Iris pigment epithelial cell (primary cell): Measurements from ENCODE around the gene CENPX.

Experiments
- DNase-seq: peaks from one replicate; pipeline ENCODE4 v3.0.0-alpha.2; 2011; ENCODE audit warnings: low read depth

CENPX gene

DNA sequence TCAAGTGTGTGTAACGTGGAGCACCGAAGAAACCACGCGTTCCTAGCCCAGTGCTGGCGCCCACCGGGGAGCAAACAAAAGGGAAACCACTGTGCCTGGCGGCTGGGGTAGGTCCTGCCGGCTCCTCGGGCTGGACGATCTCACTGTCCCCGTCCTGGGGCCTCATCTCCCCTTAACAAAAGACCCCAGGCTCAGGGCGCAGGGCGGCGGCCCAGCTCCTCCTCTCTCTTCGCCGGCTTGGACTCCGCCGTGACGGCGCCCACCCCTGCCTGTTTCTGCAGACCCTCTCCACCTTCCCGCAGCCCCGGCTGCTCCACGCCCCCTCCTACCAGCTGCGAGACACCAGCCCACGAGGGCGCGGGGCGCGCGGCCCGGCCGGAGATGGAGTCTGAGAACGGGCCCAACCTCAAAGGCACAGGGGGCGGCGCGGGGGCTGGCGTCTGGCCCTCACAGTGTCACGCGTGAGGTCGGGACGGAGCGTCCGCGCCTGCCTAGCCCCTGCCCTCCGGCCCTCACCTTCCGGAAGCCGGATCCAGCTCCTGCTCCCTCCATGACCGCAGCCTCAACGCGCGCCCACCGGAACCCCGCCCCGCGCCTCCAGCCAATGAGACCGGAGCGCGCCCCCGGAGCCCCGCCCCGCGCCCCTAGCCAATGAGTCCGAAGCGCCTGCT is at the start of gene CENPX:
Gene CENPX (minus strand): TSS at position 569 of the 671 bp plus-strand sequence. CDS start 17 bp downstream, at position 552.
- no peak for DNase-seq

DNA sequence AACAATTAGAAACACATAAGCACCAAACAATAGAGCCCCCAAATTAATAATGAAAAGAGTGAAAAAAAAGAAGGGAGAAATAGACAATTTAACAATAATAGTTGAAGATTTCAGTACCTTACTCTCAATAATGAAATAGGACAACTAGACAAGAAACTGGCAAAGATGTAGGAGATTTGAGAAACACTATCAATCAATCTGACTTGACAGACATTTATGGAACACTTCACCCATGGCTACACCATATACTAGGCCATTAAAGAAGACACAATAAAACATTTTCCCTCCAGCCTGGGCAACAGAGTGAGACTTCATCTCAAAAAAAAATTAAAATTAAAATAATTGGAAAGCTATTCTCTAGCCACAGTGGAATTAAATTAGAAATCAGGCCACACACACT is 47.9 kb upstream of the CENPX start:
- no peak for DNase-seq

GRCh38 chr17:82065638-82066303 is 43.1 kb upstream of the CENPX start, which contains the start of gene DUS1L:
Gene DUS1L (minus strand): TSS chr17:82065804. CDS start chr17:82065059, 745 bp downstream.
- DNase-seq = peak; percentile 46

GRCh38 chr17:82065193-82065637 is 42.5 kb upstream of the CENPX start:
- DNase-seq = peak; percentile 50

GRCh38 chr17:82064433-82065192 is 41.9 kb upstream of the CENPX start:
- no peak for DNase-seq

- DNase-seq = no peak
Measured at GRCh38 chr17:82063424-82064415, 41.0 kb upstream of the CENPX start.

DNA sequence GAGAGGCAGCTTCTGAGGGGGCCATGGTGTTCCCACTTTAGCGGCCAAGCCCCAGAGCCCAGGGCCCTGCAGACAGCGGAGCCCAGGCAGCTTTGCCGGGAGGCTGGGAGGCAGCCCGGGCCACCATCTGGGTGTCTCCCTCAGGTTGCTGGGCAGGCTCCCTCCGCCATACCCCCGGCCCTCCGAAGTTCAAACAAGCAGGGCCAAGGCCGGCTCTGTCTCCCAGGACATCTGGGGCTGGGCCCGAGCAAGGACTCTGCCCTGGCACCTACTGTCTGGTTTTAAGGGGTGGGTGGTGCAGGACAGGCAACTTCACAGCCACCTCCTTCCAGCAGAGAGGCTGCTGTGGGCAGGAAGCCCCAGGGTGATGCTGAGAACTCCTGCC is 40.3 kb upstream of the CENPX start:
- no peak for DNase-seq

DNA sequence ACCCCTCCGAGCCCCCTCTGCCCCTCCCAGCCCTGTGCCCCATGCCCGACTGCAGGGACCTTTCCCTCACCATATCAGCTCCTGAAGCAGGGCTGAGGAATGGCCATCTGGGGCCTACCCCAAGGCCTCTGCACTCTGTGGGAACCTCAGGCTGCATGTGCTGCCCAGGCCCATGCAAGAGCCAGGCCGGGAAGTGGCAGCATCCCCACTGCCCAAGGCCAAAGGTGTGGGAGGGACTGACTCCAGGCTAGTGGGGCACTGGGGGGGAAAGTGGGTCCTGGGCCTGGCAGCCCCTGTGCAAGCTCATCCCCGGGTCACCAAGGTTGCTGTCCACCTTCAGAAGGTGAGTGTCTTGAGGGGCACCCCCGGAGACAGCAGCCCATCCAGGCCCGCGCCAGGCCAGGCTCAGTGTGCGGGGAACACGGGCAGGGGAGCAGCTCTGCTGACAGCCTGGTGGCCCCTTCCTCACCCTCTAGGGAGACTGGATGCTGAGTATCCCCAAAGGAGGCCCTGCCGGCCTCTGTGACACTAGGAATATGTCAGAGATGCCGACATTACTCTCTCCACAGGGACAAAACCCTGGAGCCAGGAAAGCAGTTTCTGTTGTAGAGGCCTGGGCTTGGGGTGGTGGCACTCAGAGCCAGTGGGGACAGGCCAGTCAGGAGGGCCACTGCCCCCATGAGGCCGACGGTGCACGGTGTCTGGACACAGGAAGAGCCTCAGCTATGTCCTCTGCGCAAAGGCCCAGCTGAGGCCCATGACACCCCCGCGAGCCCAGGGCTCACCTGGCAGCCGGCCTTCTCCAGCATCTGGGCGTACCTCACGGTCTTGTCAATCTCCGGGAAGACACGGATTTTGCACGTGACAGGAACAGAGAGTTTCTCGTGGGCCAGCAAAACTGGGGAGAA is 39.7 kb upstream of the CENPX start:
- DNase-seq = no peak

DNA sequence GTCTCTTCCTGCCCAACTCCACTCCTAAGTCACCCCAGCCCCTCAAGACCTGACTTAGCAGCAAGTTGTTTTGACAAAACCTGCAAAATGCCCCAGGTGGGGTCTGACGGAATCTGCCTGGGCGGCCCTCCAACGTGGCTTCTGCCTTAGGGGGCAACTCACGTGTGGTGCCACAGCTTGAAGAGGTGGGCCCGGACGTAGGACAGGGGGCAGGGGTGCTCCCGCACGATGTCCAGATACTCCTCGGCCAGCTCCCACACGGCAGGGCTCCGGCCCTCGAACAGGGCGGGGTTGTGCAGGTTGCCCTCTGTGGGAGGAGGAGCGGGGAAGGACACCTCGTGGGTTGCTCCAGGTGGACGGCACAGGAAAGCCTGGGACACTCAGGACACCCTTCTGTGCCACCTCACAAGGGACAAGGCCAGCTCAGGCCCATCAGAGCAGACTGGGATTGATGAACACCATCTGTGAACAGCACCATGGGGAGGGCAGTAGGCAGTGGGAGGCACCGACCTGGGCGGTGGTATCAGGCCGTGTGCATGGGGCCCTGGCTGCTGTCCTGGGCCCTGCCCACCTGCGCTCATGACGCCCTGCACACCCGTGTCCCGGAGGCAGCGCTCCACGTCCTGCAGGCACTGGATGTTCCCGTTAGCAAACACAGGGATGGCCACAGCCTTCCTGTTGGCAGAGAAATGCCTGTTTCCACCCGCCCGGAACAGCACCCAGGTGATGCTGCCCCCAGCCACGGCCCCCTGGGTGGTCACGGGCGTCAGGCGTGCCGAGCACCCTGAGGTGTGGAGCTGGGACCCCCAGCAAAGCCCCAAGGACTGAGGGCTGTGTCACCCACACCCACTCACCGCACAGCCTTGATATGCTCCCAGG is 38.6 kb upstream of the CENPX start:
- DNase-seq = no peak

DNA sequence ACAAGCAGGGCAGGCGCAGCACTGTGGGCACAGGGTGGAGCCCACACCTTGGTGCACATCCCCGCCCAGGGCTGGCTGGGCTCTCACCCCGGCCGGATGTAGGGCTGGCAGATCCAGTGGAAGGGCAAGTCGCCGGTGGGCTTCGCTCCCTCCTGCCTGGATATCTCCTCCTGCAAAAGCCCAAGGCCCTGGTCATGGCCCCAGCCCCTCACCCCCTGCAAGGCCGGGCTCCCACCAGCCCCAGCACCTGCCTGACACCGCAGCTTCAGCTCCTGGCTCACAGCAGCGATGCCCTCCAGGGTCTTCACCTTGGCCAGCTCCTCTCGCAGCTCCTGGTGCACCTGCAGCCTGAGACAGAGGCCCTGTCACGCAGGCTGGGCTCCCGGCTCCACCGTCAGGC is 37.9 kb upstream of the CENPX start:
- no peak for DNase-seq

DNA sequence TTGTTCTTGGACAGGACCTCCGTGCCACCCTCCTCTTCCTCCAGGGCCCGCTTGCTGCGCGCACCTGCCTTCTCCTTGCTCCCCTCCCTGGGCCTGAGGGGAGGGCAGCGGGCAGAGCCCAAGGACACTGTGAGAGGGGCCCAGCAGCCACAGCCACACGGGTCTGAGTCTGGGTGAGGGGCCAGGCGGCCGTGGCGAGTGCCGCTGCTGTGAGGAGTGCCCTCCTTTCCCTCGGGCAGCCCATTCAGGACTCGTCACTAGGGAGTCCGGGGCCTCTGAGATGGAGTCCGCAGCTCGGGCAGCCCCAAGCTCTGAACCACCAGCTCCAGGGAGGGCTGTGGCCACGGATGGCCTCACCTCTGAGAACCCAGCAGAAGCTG is 37.3 kb upstream of the CENPX start:
- no peak for DNase-seq

- DNase-seq = no peak
Measured at GRCh38 chr17:82059272-82060000, 36.8 kb upstream of the CENPX start.

DNA sequence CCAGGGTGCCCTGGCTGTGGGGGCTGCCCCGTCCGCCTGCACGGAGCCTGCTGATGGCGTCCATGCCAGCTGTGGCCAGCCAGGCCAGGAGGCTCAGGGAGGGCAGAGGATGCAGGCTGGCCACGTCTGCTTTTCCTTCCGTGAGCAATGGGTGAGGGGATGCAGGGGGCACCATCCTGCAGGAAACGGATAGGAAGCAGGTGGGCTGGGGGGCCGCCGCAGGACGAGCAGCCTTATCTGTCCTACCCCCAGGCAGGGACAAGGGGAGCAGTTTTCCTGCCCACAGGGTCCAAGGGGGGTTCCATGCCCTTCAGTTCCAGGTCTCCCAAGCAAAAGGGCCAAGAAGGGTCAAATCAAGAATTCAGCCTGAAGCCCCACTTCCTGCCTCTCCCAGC is 36.2 kb upstream of the CENPX start:
- no peak for DNase-seq

DNA sequence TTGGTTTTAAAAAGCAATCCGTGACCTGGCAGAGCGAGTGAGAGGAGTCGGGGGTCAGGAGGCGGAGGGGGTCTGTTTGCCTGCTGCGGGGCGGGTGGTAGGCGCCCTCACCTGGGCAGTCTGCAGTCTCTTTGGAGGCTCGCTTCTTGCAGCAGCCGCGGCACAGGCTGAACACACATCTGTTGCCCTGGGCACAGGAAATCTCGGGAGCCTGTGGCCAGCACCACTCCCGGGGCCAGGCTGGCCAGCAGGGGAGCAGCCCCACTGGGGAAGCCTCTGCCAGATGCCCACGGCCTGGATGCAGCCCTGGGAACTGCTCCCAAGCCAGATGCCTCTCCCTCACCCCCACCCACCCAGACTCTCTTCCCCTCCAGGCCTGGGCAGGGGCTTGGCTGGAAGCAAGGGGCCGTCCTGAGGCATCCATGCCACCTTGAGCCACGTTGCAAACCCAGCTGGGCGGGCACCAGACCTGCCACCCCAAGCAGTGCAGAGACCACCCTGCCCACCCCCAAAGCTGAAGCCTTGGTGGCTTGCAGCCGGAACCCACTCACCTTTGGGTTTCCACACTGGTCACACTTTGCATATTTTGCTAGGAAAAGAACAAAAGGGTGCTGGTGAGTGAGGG is 35.7 kb upstream of the CENPX start:
- no peak for DNase-seq

DNA sequence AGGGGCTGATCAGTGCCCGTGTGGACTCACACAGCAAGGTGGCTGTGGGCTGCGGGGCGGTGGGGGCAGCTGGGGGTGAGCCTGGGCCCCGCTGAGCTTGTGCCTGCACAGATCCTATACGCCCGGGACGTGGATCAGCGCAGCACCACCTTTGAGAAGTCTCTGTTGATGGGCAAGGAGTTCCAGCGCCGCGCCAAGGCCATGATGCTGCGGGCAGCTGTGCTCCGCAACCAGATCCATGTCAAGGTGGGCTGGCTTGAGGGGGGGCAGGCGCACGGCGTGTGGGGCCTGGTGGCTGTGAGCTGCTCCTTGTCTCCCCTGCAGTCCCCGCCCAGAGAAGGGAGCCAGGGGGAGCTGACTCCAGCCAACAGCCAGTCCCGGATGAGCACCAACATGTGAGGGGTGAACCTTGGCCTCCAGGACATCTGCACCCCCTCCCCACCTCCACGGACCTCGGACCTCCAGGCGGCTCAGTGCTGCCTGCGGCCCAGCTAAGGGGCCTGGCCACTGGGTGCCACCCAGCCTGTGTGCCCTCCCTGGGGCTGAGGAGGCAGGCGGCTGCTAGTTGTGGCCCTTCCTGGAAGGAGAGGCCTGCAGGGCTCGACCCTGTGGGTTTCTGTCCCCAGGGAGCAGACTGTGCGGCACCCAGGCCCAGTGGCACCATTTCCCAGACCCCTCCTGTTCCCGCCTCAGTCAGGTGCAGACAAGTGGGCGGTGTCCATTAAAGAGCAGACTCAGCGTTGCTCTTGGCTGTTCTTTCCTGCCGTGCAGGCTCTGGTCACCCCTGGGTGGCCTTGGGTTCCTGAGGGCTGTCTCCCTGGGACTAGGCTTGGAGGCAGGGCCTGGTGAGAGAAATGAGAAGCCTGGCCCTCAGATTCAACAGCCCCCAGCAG is 34.3 kb upstream of the CENPX start:
- DNase-seq = no peak

GRCh38 chr17:82055965-82056728 is 33.5 kb upstream of the CENPX start:
- no peak for DNase-seq
